ENCODE measurements around the gene PHLDB2. TPM values are rescaled to one million over a fixed set of nuclear protein-coding genes. Genes with fewer than 3 reads are reported as not detected.

The PHLDB2 gene
- total RNA-seq, 4 donors from 2014 or later = 53.2 to 97.2 (median 89.1) TPM

DNA sequence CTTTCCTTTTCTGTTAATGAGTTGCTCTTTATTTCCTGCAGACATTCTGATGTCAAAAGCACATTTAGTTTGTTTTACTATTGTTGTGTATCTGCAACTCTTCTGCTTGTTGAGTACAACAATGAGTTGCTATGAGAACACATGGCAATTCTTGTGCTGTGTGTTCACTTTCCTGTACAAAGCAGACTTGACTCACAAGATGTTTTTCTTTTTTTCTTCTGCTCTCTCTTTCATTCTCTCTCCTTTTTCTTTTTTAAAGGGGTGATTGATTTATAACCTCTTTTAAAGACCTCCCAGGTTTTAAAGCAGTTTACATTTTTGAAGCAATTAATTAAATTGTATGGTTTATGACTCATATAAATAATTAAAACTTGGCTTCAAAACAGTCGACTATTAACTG lies 88.2 kb downstream of the PHLDB2 start:
- TF ChIP-seq CTCF (IDR thresholded peaks at IDR 0.05; ENCODE audit: low read depth) = no peak

- TF ChIP-seq CTCF (IDR thresholded peaks at IDR 0.05; ENCODE audit: low read depth) = no peak
Measured at GRCh38 chr3:111948786-111949185, 89.7 kb downstream of the PHLDB2 start.

DNA sequence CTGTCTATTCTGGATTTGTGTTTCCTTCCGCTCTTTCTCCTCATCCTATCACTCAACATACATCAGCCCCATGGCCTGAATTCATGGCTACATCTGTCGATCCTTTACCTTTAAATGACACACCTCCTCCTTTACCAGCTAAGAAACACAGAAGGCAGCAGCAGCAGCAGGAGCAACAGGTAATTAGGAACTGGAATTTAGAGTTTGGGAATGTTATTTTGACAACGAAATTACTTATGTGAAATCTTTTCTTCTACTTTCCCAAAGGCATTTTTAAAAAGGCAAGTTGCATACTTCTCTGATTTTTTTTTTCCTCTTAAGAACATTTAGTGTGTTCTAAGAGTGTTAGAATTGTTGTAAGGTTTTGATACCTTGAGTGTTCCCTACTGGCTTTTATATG lies 90.6 kb downstream of the PHLDB2 start:
- no peak for TF ChIP-seq CTCF (IDR thresholded peaks at IDR 0.05; ENCODE audit: low read depth)

GRCh38 chr3:111951032-111951431 lies 92.0 kb downstream of the PHLDB2 start:
- no peak for TF ChIP-seq CTCF (IDR thresholded peaks at IDR 0.05; ENCODE audit: low read depth)

DNA sequence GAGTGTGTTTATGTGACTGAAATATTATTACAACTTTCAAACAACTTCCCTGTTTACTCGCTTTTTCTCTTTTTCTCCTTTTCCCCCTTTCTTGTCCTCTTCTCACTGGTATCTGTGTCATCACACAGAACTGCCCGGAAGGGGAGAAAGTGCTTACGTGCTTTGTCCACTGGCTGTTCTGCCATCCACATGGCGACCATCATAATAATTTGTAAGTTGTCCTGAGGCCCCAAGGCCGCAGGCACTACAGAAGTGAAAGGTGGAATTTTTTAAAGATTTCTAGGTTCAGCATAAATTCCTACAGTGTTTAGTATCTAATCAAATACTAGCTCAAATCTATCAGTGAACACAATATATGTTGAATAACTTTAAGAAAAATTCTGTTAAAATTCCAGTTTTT lies 93.0 kb downstream of the PHLDB2 start:
- TF ChIP-seq CTCF (IDR thresholded peaks at IDR 0.05; ENCODE audit: low read depth) = no peak

GRCh38 chr3:111952866-111953450 lies 93.9 kb downstream of the PHLDB2 start:
- TF ChIP-seq CTCF (IDR thresholded peaks at IDR 0.05; ENCODE audit: low read depth) = no peak

DNA sequence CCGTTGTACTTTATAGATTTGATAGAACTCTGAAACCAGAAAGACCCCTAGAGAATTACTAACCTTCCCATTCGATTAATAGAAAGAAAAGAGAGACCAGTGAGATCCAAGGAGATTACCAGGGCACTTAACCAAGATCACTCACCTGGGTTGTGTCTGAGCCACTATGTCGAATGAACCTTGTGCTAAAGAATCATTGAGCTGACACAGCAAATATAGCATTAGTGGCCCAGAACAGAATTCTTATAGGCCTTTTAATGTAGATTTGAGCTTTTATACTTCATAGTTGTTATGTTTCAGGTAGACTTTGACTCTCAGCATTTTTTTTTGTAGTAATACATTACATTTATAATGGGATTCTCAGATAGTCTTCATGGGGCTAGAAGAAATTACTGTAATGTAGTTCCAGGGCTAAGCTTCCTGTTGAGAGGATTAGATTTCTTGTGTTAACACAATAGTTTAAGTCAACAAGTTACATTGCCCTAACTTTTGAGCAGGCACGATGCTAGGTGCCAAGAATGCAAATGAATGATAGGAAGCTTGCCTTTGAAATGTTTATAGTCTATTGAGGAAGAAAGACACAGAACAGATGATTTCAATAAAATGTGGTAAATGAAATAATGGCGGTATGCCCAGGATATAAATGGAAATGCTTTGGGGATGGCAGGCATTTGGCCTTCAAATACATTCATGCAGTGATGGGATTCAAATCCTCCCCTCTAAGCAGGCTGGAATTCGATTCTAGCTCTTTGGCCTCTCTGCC lies 95.3 kb downstream of the PHLDB2 start:
- TF ChIP-seq CTCF (IDR thresholded peaks at IDR 0.05; ENCODE audit: low read depth) = no peak
